Stimulated activated naive CD4-positive, alpha-beta T cell treated with Interleukin-2 at 50 U/mL for 16 hours (primary cell): Measurements from ENCODE around the gene ZP2.
"Not testable (repeated sequence)": the region's sequence is repeated elsewhere in the genome, so short reads cannot be mapped to it uniquely, and the experiment has no call there.

Experiments used
- DNase-seq: peaks from one replicate; lab custom pipeline; 2025; lab: John Stamatoyannopoulos, UW

The ZP2 gene

DNA sequence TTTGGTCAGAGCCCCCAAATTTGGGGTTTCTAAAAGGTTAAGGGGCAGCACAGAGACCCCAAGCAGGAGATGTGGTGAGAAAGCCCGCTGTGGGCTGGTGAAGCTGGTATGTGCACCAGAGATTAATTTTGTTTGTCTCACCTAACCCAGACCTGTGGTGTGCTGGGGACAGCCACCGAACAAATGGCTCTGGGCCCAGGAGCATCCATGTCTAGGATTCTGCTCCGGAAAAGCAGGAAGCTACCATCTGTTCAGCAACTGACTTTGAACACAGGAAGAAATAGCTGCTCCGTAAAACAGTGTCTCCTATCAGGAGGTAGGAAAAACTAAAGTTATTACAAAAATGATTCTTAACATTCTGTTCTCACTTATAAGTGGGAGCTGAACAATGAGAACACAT, 2.7 kb upstream of the ZP2 start:
- DNase-seq = no peak

DNA sequence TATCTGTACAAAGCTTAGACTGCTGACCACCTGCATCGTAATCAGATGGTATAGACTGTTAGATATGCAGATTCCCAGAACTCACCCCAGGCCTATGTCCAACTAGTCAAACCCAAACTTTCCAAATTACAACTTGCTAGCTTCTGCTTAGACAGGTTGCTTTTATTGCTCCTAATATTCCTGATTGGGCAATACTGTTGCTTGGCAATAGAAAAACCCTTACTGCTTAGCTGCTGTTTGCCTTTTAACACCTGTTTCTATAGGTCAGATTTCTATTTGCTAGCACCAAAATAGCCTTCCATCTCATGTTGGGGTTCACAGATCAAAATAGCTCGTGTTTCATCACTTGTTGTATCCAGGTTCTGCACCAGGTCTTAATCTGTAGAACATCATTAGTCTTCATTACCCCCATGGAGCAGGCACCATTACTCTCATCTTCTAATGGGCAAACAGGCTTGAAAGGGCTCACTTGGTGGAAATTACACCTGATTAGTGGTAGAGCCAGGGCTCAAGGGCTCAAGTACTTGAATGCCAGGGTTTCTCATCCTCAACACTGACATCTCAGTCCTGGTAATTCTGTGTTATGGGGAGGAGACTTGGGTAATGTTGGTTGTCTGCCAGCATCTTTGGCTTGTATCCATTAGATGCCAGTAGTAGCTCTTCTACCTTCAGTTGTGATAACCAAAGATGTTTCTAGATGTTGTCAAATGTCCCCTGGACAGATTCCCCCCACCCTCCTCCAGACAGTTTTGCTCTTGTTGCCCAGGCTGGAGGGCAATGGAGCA, 2.7 kb downstream of the ZP2 start:
- no peak for DNase-seq

DNA sequence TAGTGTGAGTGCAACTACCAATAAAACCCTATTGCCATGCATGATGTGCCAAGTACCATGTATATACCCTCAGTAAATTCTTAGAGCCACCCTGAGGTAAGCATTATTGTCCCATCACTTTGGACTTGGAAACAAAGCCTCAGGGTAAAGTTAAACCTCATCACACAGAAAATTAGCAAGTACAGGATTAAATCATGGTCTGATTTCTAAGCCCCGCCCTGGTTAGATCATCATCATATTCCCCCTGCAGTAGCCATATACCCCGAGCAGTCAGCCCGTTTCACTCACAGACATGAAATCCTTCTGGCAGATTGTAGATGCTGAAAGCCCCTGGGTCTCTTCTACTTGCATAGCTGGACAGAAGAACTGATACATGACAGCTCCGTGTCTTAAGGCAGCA, 4.8 kb downstream of the ZP2 start:
- DNase-seq = no peak

DNA sequence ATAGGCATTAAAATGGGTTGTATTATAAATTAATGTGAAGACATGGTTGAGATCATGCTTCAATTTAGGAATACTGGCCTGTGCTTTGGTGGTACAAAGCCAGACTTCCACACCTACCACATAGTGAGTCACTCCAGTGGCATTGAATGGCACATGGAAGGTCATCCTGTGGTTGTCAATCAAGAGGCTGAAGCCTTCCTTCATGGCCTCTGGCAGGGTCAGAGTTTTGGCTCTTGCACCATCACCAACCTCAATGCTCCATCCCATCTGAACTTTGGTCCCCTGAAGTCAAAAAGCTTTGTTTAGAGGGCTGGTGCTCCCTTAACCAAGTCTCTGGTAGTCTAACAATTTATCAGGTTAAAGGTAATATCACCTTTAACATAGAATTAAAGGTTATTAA, 6.1 kb downstream of the ZP2 start:
- DNase-seq = no peak

DNA sequence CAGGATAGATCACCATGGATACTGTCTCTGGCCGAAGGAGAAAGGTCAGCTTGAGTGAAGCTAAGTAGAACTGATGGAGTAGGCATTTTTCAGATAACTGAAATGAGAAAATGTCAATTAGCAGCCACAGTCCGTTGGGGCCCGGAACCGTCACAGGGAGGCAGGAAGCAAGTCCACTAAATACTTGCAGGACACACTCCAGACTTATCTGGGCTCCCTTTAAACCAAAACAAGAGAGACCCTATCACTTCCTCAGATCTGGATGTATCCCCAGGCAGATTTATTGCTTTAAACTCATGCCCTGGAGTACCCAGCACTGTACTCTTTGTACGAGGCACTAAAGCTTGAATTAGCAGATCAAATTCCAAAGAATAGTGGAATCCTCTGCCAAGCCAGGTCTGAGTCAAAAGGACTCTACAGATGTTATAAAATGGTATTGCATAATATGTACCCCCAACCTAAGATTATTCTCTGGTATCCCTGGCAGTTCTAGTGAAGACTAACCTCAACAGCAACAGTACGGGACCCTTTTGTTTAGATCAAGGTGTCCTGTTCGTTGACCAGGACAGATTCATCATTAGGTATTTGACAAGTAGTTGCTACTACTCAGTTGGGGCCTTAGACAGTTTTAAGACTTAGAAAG, 8.1 kb downstream of the ZP2 start:
- no peak for DNase-seq

DNA sequence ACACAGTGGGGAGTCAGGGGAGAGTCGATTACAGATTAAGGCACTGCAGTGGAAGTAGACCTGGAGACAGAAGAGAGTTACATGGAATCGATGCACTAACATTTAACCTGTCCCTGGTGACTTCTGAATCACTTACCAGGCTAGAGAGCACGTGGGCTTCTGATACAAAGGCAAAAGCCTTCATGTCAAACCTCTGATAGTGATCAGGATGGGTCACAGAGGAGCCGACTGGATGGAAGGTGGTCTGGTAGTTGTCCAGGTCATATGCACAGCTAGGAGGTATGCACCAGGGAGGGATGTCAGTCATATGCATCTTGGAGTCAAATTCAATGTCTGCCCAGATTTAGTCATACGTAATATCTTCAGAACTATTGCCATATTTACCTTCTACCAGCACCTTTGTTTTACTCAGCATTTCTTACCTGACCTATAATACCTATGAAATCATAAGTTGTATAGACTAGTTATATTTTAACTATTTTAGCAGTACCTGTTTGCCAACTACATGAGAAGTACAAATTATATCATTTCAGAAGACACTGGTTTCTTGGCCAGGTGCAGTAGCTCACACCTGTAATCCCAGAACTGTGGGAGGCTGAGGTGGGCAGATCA, 11.7 kb downstream of the ZP2 start:
- no peak for DNase-seq

DNA sequence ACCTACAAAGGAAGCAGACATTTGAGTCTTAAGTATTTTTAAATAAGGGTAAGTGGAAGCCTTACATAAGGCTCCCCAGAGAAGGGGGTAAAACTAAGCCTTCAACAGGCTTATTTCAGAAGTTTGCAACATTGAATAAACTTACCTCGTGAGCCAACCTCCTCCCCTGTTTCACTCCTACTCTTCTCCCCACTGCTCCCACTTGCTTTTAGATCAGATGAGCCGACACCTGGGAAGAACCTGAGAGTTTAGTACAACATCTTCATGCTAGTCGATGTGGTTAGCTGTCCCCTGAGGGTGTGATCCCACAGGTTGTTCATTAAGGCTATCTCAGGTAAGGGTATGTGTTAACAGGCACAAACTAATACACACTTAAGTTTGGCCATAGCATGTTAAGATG, 13.8 kb downstream of the ZP2 start:
- DNase-seq = no peak

DNA sequence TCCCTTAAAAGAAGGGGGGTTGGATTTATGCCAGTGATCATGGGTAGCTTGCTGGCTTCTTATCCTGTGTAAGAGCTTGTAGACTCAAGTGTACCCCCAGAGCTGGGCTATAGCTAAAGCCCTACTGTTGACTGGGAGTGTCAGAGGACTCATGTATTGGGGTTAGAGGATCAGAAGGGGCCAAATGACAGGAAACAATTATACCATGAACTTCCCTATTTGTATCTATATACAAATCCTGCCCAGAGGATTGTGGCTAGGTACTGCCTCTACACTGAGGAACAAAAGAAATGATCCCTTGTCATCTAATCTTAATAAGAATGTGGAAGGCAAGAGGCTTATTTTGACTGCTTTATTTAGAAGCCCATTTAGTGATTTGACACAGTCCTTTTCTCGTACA, 14.3 kb downstream of the ZP2 start:
- DNase-seq = no peak

DNA sequence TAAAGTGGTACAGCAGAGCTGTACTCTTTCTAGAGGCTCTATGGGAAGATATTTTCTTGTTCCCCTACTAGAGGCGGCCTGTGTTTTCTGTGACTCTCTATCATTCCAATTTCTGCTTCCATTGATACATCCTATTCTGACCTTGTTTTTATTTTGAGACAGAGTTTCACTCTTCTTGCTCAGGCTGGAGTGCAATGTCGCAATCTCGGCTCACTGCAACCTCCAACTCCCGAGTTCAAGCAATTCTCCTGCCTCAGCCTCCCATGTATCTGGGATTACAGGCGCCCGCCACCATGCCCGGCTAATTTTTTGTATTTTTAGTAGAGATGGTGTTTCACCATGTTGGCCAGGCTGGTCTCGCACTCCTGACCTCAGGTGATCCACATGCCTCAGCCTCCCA, 16.0 kb downstream of the ZP2 start:
- not testable (repeated sequence) for DNase-seq

DNA sequence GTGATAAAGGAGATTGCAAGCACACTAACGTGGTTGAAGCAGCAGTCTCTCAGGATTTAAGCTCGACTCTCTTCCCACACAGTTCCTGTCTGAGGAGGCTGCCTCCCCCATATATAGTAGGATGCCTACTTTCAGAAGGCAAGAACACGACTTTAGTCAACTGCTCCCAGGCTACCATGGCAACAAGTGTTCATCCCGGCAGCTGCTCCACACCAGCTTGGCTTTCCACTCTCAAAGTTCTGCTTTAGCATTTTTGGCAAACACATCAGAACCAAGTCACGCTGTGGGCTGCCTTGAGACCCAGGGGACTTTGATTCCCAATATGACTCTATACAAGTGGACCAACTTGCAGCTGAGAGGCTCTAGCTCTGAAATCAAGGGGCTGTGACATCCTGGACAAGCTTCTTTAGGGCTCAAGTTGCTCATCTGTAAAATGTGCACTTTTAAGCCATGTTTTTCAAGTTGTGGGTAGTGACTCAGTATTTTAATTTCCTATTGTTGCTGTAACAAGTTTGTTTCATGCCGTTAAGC, 16.5 kb downstream of the ZP2 start:
- DNase-seq = no peak

DNA sequence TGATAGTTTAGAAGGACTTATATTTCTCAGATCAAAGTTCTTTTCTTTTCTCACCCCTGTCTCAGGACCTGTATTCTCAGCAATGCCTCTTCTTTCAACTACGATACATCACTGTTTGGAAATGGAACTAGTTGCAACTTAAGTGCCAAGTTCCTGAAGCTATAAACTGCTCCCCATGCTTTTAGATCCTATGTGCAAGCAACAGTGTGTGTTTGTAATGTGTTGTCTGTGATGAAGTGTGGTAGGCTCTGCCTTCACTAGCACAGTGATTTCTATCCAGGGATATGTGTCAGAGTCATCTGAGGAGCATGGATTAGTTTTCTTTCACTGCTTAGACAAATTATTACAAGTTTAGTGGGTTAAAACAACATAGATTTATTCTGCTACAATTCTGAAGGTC, 18.4 kb downstream of the ZP2 start:
- no peak for DNase-seq

DNA sequence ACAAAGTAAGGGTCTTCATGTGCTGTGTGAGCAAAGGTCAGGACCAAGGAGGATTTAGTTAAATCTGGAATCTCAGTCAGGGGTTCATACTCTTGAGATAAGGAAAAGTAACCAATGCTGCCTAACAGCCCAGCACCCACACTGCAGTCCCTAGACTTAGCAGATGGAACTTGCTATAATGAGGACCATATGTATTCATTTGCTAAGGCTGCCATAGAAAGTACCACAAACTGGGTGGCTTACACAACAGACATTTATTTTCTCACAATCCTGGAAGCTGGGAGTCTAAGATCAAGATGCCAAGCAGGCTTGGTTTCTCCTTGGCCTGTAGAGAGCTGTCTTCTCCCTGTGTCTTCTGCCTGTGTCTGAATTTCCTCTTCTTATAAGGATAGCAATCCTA, 20.8 kb downstream of the ZP2 start:
- DNase-seq = no peak

DNA sequence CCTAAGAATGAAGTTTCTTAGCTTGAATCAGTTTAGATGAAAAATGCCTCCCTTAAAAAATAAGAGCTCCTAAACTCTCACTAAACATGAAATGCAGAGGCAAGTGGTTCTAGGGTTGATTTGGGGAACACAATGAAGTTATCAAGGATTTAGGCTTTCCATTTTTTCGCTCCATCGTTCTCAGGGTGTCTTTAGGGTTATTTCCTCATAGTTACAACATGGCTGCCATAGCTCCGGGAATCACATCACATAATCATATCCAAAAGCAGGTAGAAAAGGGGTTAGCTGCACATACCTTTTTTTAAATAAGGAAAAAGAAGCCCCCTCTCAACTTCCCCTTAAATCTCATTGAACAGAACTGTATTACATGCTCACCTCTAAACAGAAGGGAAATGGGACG, 21.4 kb downstream of the ZP2 start:
- no peak for DNase-seq

DNA sequence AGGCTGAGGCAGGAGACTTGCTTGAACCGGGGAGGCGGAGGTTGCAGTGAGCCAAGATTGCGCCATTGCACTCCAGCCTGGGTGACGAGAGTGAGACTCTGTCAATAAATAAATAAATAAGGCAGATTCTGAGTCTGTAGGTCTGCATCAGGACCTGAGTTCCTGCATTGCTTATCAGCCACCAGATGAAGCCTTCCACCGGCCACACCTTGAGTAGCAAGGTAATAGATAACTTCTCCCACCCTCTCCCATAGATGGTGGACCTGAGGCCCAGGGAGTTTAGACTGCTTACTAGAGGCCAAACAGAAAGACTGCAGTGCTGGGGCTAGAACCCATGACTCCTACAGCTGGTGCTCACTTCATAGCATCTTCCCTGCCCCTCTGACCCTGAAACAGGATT, 22.1 kb downstream of the ZP2 start:
- no peak for DNase-seq

DNA sequence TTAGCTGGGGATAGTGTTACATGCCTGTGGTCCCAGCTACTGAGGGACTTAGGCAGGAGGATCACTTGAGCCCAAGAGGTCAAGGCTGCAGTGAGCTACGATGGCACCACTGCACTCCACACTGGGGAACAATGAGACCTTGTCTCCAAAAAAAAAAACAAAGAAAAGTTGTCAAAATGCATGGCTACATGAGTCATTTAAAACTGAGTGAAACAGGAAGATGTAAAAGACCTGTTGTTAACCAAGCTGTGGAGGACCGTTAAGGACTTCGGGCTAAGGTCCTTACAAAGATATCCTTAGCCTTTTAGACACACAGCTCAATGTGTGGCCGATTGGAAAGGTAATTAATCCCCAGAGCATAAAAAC, 25.1 kb downstream of the ZP2 start:
- DNase-seq = no peak

DNA sequence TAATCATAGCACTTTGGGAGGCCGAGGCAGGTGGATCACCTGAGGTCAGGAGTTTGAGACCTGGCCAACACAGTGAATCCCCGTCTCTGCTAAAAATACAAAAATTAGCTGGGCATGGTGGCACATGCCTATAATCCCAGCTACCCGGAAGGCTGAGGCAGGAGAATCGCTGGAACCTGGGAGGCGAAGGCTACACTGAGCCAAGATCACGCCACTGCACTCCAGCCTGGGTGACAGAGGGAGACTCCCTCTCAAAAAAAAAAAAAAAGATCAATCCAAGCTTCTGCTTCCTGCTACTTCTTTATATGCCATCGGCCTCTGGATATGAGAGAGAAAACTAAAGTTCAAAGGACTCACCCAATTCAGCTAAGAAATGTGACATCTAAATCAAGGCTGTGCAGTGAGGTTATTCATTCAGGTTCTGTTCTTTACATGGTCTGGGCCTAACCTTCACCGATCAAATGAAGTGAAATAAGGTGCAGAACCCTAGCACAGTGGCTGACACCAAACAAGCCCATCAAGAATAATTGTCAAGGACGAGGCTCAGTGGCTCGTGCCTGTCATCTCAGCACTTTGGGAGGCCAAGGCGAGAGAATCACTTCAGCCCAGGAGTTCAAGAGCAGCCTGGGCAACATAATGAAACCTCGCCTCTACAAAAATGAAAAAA, 25.6 kb downstream of the ZP2 start:
- no peak for DNase-seq

DNA sequence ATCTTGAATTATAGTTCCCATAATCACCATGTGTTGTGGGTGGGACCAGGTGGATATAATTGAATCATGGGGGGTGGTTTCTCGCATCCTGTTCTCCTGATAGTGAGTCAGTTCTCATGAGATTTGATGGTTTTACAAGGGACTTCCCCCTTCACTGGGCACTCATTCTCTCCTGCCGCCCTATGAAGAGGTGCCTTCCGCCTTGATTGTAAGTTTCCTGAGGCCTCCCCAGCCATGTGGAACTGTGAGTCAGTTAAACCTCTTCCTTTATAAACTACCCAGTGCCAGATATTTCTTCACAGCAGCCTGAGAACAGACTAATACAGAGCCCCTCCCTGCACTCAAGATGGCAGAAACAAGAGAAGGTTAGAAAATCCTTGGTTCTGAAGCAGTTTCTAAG, 26.5 kb downstream of the ZP2 start:
- peak; percentile 17 for DNase-seq

DNA sequence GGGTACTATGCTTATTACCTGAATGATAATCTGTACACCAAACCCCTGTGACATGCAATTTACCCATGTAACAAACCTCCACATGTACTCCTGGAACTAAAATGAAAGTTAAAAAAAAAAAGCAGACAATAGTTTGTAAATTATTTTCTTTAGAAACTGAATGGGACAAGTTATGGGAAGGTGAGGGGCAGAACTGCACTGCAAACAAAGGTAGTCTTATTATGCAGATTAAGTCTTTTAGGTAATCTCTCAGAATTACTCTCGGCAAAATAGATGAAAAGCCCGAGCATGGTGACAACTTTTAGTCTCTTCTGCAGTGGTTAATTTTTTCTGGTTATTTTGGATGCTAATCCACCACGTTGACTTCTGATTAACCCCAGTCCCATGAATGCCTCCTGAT, 27.4 kb downstream of the ZP2 start:
- DNase-seq = no peak

DNA sequence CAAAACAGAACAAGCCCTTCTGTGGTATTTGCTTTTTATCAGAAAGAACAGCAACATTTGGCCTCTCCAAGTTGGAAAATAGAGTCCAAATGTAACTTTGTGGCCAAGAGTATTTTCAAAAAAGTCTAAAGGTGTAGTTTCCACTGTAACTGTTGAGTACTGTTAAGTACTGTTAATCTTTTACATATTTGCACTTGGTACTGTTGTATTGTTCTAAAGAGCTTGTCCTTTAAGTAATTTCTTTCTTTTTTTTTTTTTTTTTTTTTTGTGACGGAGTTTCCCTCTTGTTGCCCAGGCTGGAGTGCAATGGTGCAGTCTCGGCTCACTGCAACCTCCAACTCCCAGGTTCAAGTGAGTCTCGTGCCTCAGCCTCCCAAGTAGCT, 31.4 kb downstream of the ZP2 start:
- DNase-seq = no peak

DNA sequence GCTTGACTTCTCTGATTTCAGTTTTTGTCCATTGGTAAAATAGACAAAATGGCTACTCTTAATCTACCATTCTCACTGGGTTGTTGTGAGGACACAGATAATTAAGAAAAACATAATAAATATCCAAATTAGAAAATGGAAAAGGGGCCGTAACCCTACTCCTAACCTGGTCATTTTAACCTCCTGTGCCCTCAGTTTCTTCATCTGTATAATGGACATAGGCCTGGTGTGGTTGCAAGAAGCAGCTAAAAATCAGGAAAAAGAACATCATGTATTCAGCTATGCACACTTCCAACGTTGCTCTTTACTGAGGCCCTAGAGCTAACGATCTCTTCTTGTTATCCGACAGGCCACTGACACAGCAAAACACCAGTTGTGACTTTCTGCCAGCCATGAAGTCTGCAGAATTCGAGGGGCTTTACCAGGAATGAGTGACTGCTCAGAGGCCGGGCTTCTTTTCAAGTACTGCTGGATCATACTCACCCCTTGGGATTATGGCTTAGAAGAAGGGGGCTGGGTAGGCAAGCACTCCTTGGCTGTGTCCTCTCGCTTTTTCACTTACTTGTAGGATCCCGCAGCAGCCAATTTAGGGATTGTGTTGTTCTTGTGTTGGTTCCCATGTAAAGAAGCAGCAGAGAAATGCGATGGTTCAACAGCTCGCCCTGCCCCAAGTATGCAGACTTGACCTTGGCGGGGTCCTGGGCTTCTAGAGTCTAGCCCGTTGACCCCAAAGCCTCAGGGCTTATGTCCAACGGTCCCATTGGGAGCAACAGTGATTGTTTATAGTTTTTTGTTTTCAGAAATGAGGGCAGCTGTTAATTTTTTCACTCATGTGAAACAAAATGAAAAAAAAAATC, 32.0 kb downstream of the ZP2 start:
- DNase-seq = no peak

DNA sequence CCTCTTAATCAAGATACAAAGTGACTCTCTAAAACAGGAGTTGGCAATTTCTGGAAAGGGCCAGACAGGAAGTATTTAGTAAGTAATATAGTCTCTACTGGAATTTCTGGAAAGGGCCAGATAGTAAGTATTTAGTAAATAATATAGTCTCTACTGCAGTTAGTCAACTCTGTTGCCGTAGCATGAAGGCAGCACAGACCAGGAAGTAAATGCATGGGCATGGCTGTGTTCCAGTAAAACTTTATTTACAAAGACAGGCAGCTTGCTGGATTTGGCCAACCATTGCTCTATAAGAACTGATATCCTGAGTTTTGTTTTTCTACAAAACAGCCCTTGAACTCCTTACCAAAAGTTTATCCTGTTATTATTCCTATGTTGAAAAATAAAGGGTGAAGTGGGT, 36.0 kb downstream of the ZP2 start:
- DNase-seq = no peak

DNA sequence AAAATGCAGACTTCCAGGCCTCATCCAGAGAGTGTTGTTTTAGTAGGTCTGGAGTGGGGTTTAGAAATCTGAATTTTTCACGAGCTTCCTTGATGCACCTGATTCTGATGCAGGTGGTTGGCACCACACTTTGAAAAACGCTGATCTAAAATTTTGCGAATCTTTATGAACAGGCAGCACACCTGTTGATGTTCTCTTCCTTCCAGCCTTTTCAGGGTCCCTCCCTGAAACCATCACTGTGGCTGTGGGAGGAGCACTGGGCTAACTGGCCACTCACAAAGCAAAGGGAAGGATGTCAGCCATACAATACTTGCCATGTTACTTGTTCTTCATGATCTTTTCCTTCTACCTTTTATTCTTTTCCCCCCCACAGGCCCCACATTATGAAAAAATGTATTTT, 38.7 kb downstream of the ZP2 start:
- no peak for DNase-seq
